Measurements from ENCODE around the gene CDC42EP4.

CDC42EP4 gene, protein sequence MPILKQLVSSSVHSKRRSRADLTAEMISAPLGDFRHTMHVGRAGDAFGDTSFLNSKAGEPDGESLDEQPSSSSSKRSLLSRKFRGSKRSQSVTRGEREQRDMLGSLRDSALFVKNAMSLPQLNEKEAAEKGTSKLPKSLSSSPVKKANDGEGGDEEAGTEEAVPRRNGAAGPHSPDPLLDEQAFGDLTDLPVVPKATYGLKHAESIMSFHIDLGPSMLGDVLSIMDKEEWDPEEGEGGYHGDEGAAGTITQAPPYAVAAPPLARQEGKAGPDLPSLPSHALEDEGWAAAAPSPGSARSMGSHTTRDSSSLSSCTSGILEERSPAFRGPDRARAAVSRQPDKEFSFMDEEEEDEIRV

DNA sequence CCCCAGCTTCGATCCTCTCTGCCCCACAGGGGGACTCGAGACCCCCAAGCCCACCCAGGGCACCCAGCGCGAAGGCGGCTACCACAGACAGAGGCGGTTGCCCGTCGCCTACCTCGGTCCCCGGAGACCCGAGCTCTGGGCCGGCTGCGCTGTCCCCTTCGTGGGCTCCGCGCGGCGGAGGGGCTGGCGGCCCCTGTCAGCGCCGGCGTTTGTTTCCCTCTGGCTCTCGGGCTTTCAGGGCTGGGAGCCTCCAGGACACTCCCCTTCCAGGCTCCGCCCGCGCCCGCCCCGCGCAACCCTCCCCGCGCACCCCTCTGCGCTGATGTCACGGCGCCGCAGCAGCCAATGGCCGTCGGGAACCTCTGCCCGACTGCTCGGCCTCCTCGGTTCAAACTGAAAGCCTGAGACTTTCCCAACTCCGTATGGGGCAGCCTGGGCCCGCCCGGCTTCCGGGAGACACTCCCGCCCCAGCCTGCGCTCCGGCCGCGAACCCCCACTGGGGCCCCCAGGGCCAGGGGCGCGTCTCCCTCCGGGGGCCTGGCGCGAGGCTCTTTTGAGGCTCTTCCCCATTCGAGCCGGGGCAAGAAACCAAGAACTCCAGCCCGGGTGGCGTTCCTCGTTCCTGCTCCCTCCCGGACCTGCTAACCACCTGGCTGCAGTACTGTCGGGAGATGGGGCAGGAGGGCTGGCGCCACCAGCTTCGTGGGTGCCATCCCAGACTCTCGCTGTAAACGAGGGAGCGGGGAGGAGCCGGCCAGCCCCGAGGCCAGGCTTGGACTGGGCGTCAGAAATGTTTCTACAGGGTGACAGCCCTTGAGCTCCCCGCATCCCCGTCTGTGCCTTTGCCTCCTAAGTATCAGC lies at the start of gene CDC42EP4:
Gene CDC42EP4, minus strand, starts transcription at position 221 of the 861 bp plus-strand sequence. CDS start 25,501 bp downstream, outside the sequence.
- Histone ChIP-seq H2AFZ (ENCODE audit: low read length, unreplicated experiment) (peak within 1 kb of the TSS; percentile 81), H3K36me3 (ENCODE audit: insufficient read depth, low read length) (no peaks in the 10 kb centered on the region), H3K79me2 (ENCODE audit: control insufficient read depth, insufficient read depth, low read length, unreplicated experiment) (peaks cover 42% of the 10 kb centered on the region), H3K4me3 (ENCODE audit: low read depth, low read length) (peak within 1 kb of the TSS; percentile 97), H3K27me3 (ENCODE audit: insufficient read depth, low read length) (no peaks in the 10 kb centered on the region), H3K4me1 (ENCODE audit: control insufficient read depth, insufficient read depth, low read length, unreplicated experiment) (peaks cover 29% of the 10 kb centered on the region), H3K27ac (ENCODE audit: low read depth, low read length) (peak within 1 kb of the TSS; percentile 75)

DNA sequence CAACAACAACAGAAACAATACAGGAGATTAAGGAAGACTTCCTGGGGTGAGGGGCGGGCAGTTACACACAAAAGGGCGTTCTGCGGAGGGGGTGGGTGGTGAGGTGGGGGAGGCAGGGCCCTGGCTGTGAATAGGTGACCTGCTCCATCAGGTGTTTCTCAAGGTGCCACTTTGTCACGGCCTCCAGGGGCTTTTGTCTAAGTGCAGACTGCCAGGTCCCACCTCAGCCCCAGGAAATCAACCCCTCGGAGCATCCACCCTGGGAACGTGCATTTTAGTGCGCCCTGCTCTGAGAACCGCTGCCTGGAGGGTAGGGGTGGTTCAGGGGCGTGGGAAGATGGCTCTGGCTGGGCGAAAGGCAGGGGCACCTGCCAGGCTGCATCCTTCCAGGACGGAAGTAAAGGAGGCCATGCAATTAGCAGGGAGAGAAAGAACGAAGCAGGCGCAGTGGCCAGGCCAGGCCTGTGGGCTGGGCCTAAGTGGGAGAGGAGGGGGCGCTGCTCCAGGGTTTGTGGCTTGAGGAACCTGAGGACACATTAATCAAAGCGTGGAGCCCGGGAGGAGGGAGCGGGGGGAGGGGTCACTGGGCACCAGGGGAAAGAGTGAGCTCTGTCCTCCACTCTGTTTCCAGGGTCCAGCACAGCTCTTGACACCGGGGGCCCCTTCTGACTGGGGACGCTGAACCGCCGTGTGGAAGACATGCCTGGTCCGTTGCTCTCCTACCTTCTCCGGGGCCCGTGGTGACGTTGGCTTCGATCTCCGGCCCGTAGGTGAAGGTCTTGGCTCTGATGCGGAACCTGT lies 49.4 kb upstream of the CDC42EP4 start:
- H2AFZ ChIP-seq (ENCODE audit: low read length, unreplicated experiment), result no peak overlapping the region
- H3K79me2 ChIP-seq (ENCODE audit: control insufficient read depth, insufficient read depth, low read length, unreplicated experiment), result no peaks in the 10 kb centered on the region
- H3K27me3 ChIP-seq (ENCODE audit: insufficient read depth, low read length), result peaks cover 5% of the 10 kb centered on the region; the same call in 1 of the 2 replicates
- H3K27ac ChIP-seq (ENCODE audit: low read depth, low read length), result no peak overlapping the region
- no peak overlapping the region for H3K4me3 ChIP-seq (ENCODE audit: low read depth, low read length)
- H3K36me3 ChIP-seq (ENCODE audit: insufficient read depth, low read length), result no peaks in the 10 kb centered on the region
- H3K4me1 ChIP-seq (ENCODE audit: control insufficient read depth, insufficient read depth, low read length, unreplicated experiment), result peaks cover 2% of the 10 kb centered on the region

DNA sequence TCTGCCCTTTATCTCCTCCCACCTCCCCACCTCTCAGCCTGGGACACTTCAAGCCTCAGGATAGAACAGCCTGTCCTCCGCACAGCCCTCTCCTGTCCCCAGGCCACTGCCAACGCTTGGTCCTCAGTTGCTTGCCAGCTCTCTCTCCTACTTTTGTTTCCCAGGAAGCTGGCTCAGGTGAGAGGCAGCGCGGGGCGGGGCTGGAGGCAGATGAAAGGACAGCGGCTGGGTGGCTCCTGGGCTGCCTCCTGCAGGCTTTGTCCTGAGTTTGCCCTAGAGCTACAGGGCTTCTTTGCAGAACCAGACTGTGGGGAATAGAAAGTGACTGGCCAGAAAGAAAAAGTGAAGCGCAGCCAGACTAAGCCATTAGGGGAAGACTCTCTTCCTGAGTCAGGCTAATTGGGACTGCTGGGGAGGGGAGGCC lies 48.2 kb upstream of the CDC42EP4 start:
- Histone ChIP-seq H3K79me2 (ENCODE audit: control insufficient read depth, insufficient read depth, low read length, unreplicated experiment) (no peaks in the 10 kb centered on the region), H3K36me3 (ENCODE audit: insufficient read depth, low read length) (no peaks in the 10 kb centered on the region), H3K27ac (ENCODE audit: low read depth, low read length) (no peak overlapping the region), H2AFZ (ENCODE audit: low read length, unreplicated experiment) (no peak overlapping the region), H3K27me3 (ENCODE audit: insufficient read depth, low read length) (no peaks in the 10 kb centered on the region; the same call in 1 of the 2 replicates), H3K4me3 (ENCODE audit: low read depth, low read length) (no peak overlapping the region), H3K4me1 (ENCODE audit: control insufficient read depth, insufficient read depth, low read length, unreplicated experiment) (peaks cover 7% of the 10 kb centered on the region)

DNA sequence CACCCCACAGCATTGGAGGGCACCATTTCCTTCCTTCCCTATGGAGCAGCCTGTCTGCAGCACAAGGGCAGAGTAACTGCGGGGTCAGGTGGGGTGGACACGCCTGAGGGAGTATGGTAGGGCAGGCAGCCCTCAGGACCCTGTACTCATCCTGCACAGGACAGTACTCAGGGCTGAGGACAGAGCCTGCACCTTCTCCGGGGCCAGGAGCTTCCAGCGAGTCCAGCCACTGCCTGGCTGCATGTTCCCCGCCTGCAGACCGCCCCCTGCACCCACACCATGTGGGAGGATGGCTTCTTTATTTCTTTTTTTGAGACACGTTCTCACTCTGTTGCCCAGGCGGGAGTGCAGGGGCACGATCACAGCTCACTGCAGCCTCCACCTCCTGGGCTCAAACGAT lies 47.6 kb upstream of the CDC42EP4 start:
- Histone ChIP-seq H3K79me2 (ENCODE audit: control insufficient read depth, insufficient read depth, low read length, unreplicated experiment) (no peaks in the 10 kb centered on the region), H3K27me3 (ENCODE audit: insufficient read depth, low read length) (no peaks in the 10 kb centered on the region), H3K36me3 (ENCODE audit: insufficient read depth, low read length) (no peaks in the 10 kb centered on the region), H3K4me3 (ENCODE audit: low read depth, low read length) (no peak overlapping the region), H2AFZ (ENCODE audit: low read length, unreplicated experiment) (no peak overlapping the region), H3K4me1 (ENCODE audit: control insufficient read depth, insufficient read depth, low read length, unreplicated experiment) (peaks cover 7% of the 10 kb centered on the region), H3K27ac (ENCODE audit: low read depth, low read length) (no peak overlapping the region)

DNA sequence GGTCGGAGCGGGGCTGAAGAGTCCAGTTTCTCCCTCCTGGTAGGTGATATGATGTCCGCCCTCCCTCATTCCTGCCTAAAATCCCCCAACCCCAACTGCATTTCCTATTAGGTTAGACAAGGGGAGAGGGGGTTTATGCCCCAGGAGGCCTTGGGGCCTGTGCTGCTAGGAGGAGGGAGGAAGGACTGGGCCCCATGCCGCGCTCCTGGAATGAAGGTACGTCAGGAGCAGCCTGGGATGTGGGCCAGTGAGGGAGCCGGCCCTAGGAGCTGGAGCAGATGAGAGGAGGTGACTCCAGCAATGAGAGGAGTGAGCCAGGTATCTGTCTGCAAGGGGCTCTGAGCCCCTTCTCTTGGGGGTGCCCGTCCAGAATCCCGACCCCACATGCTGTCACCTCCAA lies 46.9 kb upstream of the CDC42EP4 start:
- Histone ChIP-seq H3K4me1 (ENCODE audit: control insufficient read depth, insufficient read depth, low read length, unreplicated experiment) (peaks cover 7% of the 10 kb centered on the region), H3K79me2 (ENCODE audit: control insufficient read depth, insufficient read depth, low read length, unreplicated experiment) (no peaks in the 10 kb centered on the region), H3K27ac (ENCODE audit: low read depth, low read length) (no peak overlapping the region), H3K27me3 (ENCODE audit: insufficient read depth, low read length) (no peaks in the 10 kb centered on the region), H3K36me3 (ENCODE audit: insufficient read depth, low read length) (no peaks in the 10 kb centered on the region), H2AFZ (ENCODE audit: low read length, unreplicated experiment) (no peak overlapping the region), H3K4me3 (ENCODE audit: low read depth, low read length) (no peak overlapping the region)

DNA sequence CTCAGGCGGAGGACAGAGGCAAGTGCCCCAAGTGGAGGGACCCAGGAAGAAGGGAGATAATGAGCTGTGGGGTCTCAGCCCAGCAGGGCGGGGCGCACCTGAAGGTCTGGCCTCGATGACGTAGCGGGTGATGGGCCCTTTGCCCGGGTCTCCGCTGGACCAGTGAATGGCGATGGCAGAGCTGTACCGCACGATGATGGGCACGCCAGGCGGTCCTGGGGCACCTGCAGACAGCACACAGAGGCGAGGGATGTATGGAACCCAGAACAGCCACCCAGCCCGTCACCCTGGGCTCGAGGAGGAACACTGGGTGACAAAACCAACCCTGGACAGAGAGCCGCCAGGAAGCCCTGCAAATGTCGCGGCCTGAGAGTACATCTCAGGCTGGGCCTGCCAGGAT lies 46.2 kb upstream of the CDC42EP4 start:
- no peak overlapping the region for H3K27ac ChIP-seq (ENCODE audit: low read depth, low read length)
- H3K79me2 ChIP-seq (ENCODE audit: control insufficient read depth, insufficient read depth, low read length, unreplicated experiment), result no peaks in the 10 kb centered on the region
- no peaks in the 10 kb centered on the region for H3K36me3 ChIP-seq (ENCODE audit: insufficient read depth, low read length)
- H3K27me3 ChIP-seq (ENCODE audit: insufficient read depth, low read length), result no peaks in the 10 kb centered on the region
- no peak overlapping the region for H2AFZ ChIP-seq (ENCODE audit: low read length, unreplicated experiment)
- H3K4me1 ChIP-seq (ENCODE audit: control insufficient read depth, insufficient read depth, low read length, unreplicated experiment), result peaks cover 7% of the 10 kb centered on the region
- no peak overlapping the region for H3K4me3 ChIP-seq (ENCODE audit: low read depth, low read length)

DNA sequence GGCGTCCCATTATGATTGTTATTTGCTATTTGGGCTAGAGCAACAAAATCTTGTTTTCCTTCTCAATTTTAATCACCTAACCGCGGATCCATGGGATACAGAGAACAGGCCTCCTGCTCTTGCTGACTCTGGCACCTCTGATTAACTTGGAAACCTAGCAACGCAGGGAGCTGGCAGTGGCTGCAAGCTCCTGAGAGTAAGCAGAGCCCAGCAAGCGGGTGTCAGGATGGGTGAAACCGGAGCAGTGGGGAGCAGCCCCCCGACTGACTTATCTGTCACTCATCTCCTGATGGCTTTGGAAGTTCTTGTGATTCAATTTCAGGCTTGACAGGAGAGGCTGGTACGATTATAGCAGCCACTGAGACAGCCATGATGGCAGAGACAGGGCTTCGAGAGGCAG lies 45.5 kb upstream of the CDC42EP4 start:
- Histone ChIP-seq H3K4me3 (ENCODE audit: low read depth, low read length) (no peak overlapping the region), H3K79me2 (ENCODE audit: control insufficient read depth, insufficient read depth, low read length, unreplicated experiment) (no peaks in the 10 kb centered on the region), H2AFZ (ENCODE audit: low read length, unreplicated experiment) (no peak overlapping the region), H3K27ac (ENCODE audit: low read depth, low read length) (no peak overlapping the region), H3K36me3 (ENCODE audit: insufficient read depth, low read length) (no peaks in the 10 kb centered on the region), H3K4me1 (ENCODE audit: control insufficient read depth, insufficient read depth, low read length, unreplicated experiment) (peaks cover 7% of the 10 kb centered on the region), H3K27me3 (ENCODE audit: insufficient read depth, low read length) (no peaks in the 10 kb centered on the region)

DNA sequence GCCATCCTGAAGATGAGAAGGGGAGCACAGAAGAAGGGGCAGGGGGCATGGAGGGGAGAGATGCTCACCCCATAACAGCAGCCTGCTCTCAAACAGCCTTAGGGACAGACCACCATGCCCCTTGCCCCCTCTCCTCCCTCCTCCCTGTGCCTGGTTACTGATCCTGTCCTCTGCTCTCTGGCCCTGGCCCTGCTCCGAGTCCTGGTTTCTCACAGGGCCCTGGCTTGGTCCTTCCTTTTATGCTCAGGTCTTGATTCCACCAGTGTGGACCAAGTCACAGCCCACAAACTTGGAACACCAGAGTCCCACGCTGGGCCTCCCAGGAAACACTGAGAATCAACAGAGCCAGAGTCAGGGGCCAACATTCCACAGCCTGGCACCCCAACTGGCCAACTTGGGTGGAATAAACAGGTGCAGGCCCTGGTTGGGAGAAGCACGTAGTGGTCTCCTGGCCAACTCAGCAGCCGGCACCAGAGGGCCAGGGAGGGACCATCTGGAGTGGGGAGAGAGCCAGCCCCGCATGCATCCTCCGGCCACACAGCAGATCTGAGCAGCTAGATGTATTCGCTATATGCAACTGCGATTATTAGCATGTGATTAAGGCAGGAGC lies 44.9 kb upstream of the CDC42EP4 start:
- Histone ChIP-seq H3K36me3 (ENCODE audit: insufficient read depth, low read length) (no peaks in the 10 kb centered on the region), H3K4me1 (ENCODE audit: control insufficient read depth, insufficient read depth, low read length, unreplicated experiment) (peaks cover 7% of the 10 kb centered on the region), H3K27ac (ENCODE audit: low read depth, low read length) (no peak overlapping the region)

DNA sequence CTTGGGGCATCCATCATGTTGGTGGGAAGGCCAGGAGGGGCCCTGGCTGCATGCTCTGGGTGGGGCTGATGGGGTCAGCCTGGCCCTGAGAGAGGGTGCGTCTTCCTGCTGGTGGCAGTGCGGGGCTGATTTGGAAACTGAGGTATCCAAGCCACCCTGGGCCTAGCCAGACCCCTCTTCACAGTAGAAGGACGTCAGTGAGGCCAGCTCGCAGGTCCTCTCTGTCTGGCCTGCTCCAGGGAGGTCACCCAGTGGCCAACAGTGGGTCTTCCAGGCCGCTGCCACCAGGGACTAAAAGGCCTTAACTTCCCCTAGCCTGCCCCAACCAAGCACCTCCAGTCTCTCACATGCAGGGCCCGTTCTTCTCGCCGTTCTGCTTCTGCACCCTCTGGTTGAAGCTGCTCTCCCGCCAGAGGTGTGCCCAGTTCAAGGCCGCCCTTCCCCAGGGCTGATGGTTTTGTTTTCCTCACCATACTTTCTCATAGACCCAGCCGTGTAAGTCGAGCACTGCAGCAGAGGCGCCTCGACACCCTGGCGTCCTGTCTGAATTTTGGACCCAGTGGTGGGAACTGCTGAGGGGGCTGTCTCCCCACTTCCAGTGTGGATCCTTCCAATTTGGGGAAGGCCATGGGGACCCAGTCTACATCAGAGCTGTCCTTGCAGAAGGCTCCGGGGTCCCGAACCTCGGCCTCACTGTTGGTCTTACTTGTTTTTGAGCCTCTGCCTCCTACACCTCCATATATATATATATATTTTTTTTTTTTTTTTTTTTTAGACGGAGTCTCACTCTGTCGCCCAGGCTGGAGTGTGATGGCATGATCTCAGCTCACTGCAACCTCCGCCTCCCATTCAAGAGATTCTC lies 42.9 kb upstream of the CDC42EP4 start:
- H3K27ac ChIP-seq (ENCODE audit: low read depth, low read length), result no peak overlapping the region
- no peaks in the 10 kb centered on the region for H3K27me3 ChIP-seq (ENCODE audit: insufficient read depth, low read length)
- H3K36me3 ChIP-seq (ENCODE audit: insufficient read depth, low read length), result no peaks in the 10 kb centered on the region
- H3K79me2 ChIP-seq (ENCODE audit: control insufficient read depth, insufficient read depth, low read length, unreplicated experiment), result no peaks in the 10 kb centered on the region
- no peak overlapping the region for H2AFZ ChIP-seq (ENCODE audit: low read length, unreplicated experiment)
- H3K4me3 ChIP-seq (ENCODE audit: low read depth, low read length), result no peak overlapping the region
- H3K4me1 ChIP-seq (ENCODE audit: control insufficient read depth, insufficient read depth, low read length, unreplicated experiment), result peaks cover 7% of the 10 kb centered on the region

More for the DNA sequence above, 44.9 kb upstream of the CDC42EP4 start:
- Histone ChIP-seq H3K79me2 (ENCODE audit: control insufficient read depth, insufficient read depth, low read length, unreplicated experiment) (no peaks in the 10 kb centered on the region), H3K27me3 (ENCODE audit: insufficient read depth, low read length) (no peaks in the 10 kb centered on the region), H3K4me3 (ENCODE audit: low read depth, low read length) (no peak overlapping the region), H2AFZ (ENCODE audit: low read length, unreplicated experiment) (no peak overlapping the region)
